Effector memory CD8-positive, alpha-beta T cell (primary cell): Measurements from ENCODE around the gene NAXE.

ENCODE experiments used
- ATAC-seq: fragments of 150-1000 bp; cut with Tn5 transposase; replicated peaks from 2 replicates; pipeline ENCODE4 v1.10.0; 2021; ENCODE audit warnings: mild to moderate bottlenecking, moderate library complexity
- DNase-seq, 3 experiments: peaks; one replicate each; pipeline ENCODE4 v3.0.0; 2021
- H3K27ac Mint-ChIP-seq, 2 donors: one replicate each; pipeline ENCODE4 v1.8.0; 2022; ENCODE audit warnings: mild to moderate bottlenecking in 2 of 2, mixed read lengths in 2 of 2, moderate library complexity in 2 of 2
- H3K27me3 Mint-ChIP-seq, 2 donors: one replicate each; pipeline ENCODE4 v1.8.0; 2022; ENCODE audit warnings: mixed read lengths in 2 of 2
- H3K36me3 Mint-ChIP-seq: one replicate; pipeline ENCODE4 v1.8.0; 2022; ENCODE audit warnings: mild to moderate bottlenecking, moderate library complexity, mixed read lengths; ENCODE audit not compliant: insufficient read depth
- H3K4me1 Mint-ChIP-seq, 2 donors: one replicate each; pipeline ENCODE4 v1.8.0; 2022; ENCODE audit warnings: low read depth in 2 of 2, mixed read lengths in 2 of 2
- H3K4me3 Mint-ChIP-seq, 2 donors: one replicate each; pipeline ENCODE4 v1.8.0; 2022; ENCODE audit warnings: mild to moderate bottlenecking in 2 of 2, mixed read lengths in 2 of 2, moderate library complexity in 2 of 2
- H3K9me3 Mint-ChIP-seq, 2 donors: one replicate each; pipeline ENCODE4 v1.8.0; 2022; ENCODE audit warnings: mixed read lengths in 2 of 2

Gene NAXE

DNA sequence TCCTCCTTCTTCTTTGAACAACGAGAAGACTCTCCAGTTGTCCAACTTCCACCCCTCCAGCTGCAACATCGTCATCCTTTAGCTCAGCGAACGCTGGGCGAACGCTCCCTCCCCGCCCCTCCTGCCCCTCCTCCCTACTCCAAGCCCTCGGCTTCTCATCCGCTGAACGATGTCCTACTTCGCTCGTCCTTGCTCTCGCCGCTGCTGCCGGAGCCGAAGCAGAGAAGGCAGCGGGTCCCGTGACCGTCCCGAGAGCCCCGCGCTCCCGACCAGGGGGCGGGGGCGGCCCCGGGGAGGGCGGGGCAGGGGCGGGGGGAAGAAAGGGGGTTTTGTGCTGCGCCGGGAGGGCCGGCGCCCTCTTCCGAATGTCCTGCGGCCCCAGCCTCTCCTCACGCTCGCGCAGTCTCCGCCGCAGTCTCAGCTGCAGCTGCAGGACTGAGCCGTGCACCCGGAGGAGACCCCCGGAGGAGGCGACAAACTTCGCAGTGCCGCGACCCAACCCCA, 50.2 kb downstream of the NAXE start, which contains the start of gene BCAN:
Gene BCAN (plus strand): TSS at position 357 of the 504 bp plus-strand sequence. CDS start 3,938 bp downstream, outside the sequence.
- Mint-ChIP-seq H3K27me3 (peaks cover 78 to 93% of the 10 kb centered on the region in 2 donors), H3K9me3 (no peaks in the 10 kb centered on the region), H3K4me3 (peak within 1 kb of the TSS; percentile 71 to 77), H3K36me3 (peaks cover 4% of the 10 kb centered on the region), H3K27ac (no peak within 1 kb of the TSS), H3K4me1 (peaks cover 13 to 23% of the 10 kb centered on the region in 2 donors)
- ATAC-seq (peak; percentile 47), DNase-seq (no peak)

DNA sequence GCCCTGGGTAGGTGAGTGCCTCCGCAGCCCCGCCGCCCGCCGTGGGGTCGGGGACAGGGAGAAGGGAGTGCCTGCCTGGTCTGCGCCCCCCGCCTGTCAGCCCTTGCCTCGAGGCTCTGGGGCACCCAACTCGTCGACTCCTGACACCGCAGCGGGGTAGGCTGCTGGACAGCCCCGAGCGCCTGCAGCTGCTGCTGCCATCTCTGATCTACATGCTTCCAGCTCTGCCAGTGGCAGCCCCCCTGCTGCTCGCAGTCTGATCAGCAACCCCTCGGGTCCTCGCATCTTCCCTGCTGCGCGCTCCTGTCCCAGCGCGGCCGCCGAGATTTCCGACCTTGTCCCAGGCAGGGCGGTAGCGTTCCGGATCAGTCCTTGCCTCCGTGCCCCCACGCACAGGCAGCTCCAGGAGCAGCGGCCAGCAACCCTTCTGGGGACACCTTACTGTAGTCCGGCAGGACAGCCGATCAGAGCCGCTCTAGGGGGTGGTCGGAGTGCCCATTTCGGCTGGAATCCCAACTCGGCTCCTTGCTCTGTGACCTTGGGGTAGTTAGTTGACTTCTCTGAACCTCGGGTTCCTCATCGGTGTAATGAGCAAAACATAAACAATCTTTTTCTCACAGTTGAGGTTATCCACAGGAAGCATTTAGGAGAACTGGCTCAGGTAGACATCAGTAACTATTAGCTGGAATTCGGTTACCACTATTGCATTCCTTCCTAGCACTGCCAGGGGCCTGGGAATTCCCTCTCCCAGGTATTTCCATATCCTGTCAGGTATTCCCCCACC, 50.9 kb downstream of the NAXE start:
- H3K9me3 Mint-ChIP-seq: no peaks in the 10 kb centered on the region
- H3K27me3 Mint-ChIP-seq: peaks cover 83 to 98% of the 10 kb centered on the region in 2 donors
- DNase-seq (no peak), ATAC-seq (peak; percentile 10)
- no peak overlapping the region for H3K27ac Mint-ChIP-seq
- H3K36me3 Mint-ChIP-seq: peaks cover 4% of the 10 kb centered on the region
- H3K4me1 Mint-ChIP-seq: peaks cover 13 to 23% of the 10 kb centered on the region in 2 donors
- H3K4me3 Mint-ChIP-seq: peak overlapping the region; percentile 71 to 77

DNA sequence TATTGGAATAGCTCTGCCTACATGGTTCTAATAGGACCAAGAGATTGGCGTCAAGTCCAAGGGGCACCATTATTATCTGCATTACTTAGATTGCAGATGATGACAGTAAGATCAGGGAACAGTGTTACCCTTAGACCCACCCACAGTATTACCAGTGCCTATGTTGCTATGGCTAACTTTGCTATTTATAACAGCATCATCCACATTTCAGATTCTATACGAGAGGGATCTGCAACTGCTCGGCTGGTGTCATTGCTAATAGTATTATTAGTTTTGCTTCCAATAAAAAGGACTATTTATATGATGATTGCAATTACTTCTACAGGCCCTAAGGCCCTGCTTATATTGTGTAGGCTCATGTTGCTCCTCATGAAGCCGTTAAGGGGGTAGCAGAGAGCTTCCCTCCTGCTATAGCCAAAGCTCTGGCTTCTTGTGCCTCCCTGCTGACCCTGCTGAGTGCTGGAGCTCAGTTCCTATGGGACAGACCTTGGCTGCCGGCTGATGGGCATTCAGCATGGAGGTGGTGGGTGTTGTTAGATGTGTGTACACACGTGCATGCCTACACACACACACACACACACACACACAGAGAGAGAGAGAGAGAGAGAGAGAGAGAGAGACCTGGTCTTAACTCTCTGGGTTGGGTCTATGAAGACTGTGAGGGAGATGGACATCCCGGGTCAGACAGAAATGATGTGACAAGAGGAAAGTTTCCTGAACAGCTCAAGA, 51.6 kb downstream of the NAXE start:
- Mint-ChIP-seq H3K4me3 (peak overlapping the region in 1 of 2 donors; percentile 71), H3K9me3 (no peaks in the 10 kb centered on the region), H3K27ac (peak overlapping the region in 1 of 2 donors; percentile 3), H3K27me3 (peaks cover 86 to 100% of the 10 kb centered on the region in 2 donors), H3K36me3 (peaks cover 4% of the 10 kb centered on the region), H3K4me1 (peaks cover 13 to 23% of the 10 kb centered on the region in 2 donors)
- ATAC-seq (no peak), DNase-seq (no peak)

DNA sequence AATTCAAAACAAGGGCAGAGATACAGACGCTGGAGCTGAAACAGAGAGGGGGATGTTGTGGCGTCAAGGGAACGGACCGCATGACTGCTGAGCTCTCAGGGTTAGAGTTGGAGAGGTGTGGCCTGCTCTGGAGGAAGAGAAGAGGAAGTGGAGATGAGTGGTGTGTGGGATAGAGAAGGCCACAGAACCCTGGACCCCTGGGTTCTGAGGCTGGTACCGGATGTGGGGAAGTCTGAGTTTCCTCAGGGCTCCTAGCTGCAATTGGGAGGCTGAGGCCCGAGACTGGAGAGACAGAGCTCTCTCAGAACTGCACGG, 52.2 kb downstream of the NAXE start:
- DNase-seq: no peak
- peaks cover 13 to 24% of the 10 kb centered on the region in 2 donors for H3K4me1 Mint-ChIP-seq
- H3K9me3 Mint-ChIP-seq: no peaks in the 10 kb centered on the region
- ATAC-seq: peak; percentile 78
- H3K4me3 Mint-ChIP-seq: no peak overlapping the region
- peaks cover 86 to 100% of the 10 kb centered on the region in 2 donors for H3K27me3 Mint-ChIP-seq
- H3K36me3 Mint-ChIP-seq: peaks cover 4% of the 10 kb centered on the region
- peak overlapping the region in 1 of 2 donors; percentile 3 for H3K27ac Mint-ChIP-seq
